GM19397 (cell line): Measurements from ENCODE around the gene RGS18.
"Not testable (repeated sequence)": the region's sequence is repeated elsewhere in the genome, so short reads cannot be mapped to it uniquely, and the experiment has no call there.

Experiments
- ATAC-seq: cut with Tn5 transposase; IDR thresholded peaks from one replicate; pipeline ENCODE4 v1.9.1; 2021; ENCODE audit warnings: mild to moderate bottlenecking, moderate library complexity; ENCODE audit not compliant: unreplicated experiment

The RGS18 gene

DNA sequence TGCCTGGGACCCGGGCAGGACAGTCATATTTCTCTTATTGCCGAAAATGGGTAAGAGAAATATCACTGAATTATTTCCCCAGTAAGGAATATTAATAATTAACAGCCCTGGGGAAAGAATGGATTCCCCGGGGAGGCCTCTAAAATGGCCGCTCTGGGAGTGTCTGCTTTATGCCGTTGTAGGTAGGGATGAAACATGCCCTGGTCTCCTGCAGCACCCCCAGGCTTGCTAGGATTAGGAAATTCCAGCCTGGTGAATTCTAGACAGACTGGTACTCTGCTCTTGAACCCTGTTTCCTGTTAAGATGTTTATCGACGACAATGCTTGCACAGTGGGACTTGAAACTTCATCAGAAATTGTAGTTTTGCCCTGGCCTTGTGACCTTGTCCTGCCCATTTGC is 6.7 kb downstream of the RGS18 start:
- ATAC-seq: not testable (repeated sequence)

GRCh38 chr1:192167011-192167410 is 8.7 kb downstream of the RGS18 start:
- no peak for ATAC-seq

- ATAC-seq: no peak
Measured at GRCh38 chr1:192167911-192168700, 9.8 kb downstream of the RGS18 start.

DNA sequence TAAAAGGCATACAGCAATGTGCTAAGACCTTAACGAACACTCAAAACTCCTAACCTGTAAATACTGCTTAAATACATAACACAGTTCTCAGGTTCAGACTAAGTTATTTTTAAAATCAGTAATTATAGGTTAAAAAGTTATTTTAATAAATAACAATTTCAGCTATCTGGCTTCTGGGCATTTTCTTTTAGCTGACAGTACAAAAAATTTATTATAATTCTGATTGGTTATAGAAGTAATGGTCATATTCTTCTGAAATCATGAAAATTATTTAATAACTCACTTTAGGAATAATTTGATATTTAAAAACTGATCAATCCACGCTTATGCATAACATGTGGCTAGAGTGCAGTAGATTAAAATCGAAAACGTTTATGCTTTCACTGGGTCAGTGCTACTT is 10.7 kb downstream of the RGS18 start:
- ATAC-seq: no peak

DNA sequence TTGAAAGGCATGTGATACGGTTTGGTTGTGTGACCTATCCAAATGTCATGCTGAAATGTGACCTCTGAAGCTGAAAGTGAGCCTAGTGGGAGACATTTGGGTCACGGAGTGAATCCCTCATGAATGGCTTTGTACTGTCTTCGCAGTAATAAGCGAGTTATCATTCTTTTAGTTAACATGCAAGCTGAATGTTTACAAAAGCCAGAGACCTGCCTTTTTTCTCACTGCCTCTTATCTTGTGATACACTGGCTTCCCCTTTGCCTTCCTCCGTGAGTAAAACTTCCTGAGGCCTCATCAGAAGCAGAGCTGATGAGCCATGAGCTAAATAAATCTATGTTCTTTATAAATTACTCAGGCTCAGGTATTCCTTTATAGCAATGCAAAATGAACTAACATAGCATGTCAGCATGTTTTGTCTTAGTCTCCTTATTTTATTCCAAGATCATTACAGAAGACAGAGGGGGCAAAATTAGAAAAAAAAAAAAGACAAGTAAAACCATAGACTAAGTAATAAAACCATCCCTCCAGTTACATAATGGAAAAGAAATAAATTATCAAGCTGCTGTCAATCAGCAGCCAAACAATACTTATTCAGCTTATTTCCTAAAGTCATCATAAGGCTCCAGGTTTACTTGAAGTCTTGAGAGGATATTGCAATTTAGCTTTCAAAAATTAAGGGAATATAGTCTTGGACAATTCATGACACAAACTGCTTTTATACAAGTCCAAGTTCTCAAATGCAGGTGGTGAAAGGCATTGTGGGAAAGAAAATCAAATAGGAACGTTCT is 12.1 kb downstream of the RGS18 start:
- ATAC-seq: no peak

GRCh38 chr1:192171123-192171522 is 12.9 kb downstream of the RGS18 start:
- ATAC-seq: no peak

GRCh38 chr1:192175971-192176370 is 17.7 kb downstream of the RGS18 start:
- no peak for ATAC-seq

GRCh38 chr1:192183788-192184187 is 25.5 kb downstream of the RGS18 start:
- no peak for ATAC-seq

DNA sequence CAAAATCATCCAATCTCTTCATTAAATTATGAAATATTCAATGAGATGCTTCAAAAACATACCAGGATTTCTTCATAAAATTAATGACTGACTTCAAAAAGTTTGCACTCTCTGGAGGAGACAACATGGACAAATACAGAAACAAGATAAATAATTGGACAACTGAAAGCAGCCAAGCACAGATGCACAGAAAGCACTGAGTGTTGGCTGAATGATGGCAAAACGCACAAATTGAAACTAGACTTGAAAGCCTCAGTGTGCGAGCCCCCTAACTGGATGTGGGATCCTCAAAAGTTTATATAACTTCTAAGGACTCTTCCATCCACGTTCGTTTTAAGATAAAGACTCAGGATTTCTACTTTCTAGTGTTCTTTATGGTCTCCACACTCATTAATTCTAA is 27.9 kb downstream of the RGS18 start:
- no peak for ATAC-seq

- no peak for ATAC-seq
Measured at GRCh38 chr1:192190066-192190465, 31.8 kb downstream of the RGS18 start.

GRCh38 chr1:192201303-192201702 is 43.0 kb downstream of the RGS18 start:
- no peak for ATAC-seq

DNA sequence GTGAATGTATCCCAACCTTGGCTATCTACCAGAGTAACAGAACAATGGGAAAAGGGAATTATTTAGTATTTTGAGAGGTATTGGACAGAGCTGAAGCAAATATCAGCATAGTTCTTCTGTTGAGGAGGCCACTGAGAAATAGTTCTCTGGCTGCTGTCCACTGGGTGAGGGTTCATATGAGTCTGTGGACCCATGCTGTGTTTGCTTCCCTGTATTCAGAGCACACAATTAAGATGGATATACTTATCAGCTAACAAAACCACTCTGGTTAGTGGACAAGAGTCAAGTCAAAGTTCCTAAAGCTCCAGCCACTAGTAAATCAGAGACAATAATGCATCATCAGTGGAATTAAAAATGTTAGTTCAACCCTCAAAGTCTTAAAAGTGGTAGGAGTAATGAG is 66.1 kb downstream of the RGS18 start:
- no peak for ATAC-seq

DNA sequence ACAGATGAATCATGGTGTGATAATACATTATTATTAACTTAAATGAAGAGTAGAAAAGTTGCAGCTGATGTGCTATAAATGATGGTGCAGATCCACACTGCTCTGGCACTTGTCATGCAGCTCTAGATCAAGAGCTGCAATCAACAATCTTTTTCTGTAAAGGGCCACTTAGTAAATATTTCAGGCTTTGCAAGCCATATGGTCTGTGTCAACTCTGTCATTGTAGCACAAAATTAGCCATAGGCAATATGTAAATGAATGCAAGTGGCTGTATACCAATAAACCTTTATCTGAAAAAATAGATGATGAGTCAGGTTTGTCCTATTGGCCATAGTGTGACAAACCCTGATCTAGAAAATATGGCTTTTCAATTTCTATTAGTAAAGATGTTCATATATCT is 66.6 kb downstream of the RGS18 start:
- no peak for ATAC-seq

DNA sequence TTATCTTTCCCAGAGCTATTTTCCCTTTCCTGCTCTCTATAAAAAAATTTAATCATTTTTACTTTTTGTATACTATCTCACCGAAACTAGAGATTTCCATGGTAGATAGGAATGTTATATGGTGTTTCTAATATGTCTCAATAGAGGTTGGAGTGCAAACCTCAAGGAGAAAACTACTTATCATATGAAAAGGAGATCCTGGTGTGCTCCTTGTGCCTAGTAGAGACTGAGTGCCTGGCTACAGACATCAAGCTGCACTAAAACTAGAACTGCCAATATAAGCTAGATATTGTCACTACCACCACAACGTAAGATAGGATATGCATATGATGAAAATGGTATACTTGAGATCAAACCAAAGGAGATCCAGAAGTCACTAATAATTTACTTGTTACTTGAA is 67.0 kb downstream of the RGS18 start:
- no peak for ATAC-seq

DNA sequence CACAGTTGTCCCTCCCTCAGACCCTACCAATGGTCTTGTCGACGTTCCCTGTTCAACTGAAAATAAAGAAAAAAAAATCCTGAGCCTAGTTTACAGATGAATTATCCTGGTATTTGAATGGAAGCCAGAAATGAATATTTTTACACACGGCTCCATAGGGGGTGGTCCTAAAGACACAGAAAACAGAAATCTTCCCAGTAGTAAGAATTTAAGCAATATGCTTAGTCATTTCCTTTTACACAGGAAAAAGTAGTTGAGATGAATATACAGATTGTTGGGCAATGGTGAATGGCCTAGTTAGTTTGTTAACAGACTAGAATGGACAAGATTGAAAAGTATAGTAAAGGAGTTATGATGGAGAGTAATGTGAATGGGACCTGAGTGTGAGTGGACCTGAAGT is 67.4 kb downstream of the RGS18 start:
- no peak for ATAC-seq

DNA sequence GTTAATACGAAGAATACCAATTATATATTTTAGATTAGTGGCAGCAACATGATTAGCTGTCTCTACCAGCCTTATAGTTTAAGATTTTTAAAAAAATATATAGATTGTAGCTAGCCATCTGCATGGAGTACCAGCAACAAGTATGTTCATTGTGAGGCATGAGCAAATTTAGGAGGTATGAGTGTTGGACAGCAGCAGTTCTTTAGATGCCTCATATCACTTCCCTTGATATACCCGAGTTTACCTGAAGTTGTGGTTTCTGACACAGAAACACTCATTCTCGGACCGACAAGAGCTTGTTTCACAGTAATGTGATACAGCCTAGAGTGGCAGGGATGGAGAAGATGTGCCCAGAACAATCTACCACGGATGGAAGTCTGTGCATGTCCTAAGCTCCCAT is 69.1 kb downstream of the RGS18 start:
- ATAC-seq: no peak

DNA sequence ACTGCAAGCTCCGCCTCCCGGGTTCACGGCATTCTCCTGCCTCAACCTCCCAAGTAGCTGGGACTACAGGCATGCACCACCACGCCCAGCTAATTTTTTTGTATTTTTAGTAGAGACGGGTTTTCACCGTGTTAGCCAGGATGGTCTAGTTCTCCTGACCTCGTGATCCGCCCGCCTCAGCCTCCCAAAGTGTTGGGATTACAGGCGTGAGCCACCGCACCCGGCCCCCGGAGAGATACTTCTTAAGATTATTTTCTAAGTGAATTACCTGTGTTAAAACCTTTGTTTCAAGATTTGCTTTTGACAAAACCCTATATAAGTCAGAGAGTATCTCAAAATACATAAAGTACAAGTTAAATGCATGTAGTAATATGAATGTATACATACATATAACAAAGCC is 69.7 kb downstream of the RGS18 start:
- not testable (repeated sequence) for ATAC-seq

DNA sequence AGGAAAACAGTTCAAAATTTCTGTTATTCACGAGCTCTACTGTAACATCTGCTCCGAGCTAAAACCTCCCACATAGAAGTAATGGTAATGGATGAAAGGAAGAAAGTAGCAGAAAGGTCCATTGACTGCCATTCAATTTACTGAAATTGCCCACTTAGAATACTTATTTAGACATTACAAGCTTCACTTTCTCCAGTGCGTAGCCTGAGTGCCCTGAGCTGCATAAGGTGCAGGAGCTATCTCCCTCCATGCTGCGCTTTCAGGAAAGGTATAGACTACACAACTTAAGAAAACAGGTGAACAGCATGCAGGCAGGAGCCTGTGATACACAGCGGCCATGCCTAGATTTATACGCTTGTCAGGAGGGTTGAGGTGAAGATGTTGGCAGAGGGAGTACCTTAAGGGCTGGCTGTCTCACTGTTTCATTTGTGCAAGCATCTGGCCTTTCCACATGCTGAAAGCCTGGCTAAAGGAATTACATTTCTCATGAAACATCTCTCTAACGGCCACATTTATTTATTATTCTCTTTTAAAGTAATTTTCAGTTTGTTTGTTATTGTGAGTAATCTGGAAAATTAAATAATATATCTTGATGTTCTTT is 74.7 kb downstream of the RGS18 start:
- no peak for ATAC-seq

DNA sequence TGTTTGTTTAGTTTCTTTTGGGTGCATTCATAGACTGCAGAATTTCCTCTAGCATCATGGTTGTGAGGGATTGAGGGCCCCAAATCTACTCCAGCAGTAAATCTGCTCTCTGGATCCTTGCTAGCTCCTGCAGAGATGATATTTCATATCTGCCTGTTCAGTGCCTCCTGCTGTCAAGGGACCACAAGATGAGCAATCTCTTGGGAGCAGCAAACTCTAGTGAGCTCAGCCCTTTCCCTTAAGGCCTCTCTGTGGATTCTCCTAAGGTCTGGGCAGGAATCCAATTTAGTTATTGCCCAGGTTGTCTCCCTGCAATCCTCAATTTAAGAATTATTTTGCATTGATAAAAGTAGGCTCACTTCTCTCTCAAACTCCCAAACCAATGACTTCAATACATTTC is 76.9 kb downstream of the RGS18 start:
- ATAC-seq: no peak
